NCI-H1048 (cell line): Measurements from ENCODE around the gene SPAG5.

Experiments used
- DNase-seq: peaks from one replicate; lab custom pipeline; 2025; lab: John Stamatoyannopoulos, UW

Gene SPAG5

DNA sequence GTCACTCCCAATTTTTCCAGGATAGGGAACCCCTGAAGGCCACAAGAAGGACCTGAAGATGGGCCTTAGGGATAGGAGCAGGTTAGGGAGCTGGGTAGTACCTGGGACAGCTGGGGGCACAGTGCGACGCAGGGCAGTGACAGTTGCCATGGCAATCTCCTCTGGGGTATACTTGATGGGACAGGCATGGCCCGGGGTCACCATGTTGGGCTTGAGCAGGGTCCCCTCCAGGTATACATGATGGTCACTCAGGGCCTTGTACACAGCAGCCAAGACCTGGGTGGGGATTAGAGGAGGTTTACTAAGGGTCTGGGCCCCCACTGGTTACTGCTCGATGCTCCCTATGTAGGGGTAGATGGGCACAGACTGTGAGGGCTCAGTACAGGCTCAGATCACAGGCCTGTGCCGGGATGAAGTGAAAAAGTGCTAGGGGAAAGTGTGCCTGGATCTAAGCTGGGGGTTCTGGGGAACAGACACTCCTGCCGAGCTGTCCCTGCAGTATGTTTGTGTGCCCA, 24.8 kb downstream of the SPAG5 start:
- DNase-seq = no peak

DNA sequence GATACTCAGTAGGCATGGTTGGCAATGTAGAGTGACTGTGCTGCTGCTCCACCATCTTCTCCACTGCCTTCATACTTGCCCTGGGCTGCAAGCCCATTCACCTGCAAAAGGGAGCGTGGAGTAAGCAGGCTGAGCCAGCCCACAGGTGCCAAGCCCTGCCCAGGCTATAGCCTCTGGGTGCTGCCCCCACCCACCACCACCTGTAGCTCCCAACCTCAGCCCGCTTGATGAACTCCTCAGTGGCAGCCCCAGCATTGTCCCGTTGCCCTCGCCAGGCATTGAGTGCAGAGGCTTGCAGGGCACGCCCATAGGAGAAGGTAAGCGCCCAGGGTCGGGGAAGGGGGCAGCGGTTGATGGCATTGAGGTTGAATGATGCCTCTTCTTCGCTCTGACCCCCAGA, 25.3 kb downstream of the SPAG5 start:
- DNase-seq = no peak

DNA sequence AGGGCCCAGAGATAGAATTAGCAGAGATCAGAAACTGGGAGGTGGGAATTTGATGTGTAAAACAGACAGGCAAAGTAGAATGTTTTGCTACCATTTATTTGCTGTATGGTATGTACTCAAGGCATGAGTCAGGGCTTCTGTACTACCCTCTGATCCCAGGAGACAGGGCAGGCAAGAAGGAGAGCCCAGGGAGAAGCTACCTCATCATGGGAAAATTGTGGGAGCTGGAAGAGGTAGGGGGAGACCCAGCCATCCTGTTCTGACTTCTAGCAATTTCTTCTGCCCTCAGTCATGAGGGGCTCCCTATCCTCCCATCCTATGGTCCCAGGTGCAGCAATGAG, 25.8 kb downstream of the SPAG5 start:
- DNase-seq = no peak

DNA sequence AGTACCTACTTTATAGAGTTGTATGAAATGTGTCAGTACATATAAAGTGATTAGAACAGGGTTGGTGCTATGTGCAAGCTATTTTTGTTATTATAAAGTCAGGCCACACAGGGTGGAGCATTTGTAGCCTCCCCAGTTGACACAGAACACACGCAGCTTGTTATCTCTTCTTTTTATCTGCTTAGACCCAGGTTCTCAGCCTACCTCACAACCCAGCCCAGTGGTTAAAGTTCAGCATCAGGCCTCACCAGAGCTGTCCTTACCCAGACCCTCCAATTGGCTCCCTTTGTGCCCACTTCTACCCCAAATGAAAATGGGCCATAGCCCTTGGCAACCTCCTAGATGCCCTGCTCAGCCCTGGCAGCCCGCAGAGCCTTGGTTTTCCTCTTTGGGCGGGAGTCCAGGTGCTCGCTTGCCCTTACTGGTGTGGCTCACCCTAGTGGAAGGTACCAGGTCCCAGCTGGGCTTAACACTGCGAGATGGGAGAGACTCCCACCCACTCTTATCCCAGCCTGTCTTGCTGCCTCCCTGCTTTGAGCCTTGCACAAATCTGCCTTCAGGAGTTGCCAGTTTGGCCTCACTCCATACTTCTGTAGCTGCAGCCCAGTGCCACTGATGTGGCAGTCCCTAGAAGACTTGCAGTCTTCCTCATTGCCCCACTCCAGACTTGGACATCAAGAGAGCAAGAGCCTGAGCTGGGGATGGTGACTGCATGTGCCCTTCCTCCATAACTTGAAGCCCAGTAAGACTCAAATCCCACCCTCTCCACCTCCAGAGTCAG, 26.4 kb downstream of the SPAG5 start:
- DNase-seq = no peak

DNA sequence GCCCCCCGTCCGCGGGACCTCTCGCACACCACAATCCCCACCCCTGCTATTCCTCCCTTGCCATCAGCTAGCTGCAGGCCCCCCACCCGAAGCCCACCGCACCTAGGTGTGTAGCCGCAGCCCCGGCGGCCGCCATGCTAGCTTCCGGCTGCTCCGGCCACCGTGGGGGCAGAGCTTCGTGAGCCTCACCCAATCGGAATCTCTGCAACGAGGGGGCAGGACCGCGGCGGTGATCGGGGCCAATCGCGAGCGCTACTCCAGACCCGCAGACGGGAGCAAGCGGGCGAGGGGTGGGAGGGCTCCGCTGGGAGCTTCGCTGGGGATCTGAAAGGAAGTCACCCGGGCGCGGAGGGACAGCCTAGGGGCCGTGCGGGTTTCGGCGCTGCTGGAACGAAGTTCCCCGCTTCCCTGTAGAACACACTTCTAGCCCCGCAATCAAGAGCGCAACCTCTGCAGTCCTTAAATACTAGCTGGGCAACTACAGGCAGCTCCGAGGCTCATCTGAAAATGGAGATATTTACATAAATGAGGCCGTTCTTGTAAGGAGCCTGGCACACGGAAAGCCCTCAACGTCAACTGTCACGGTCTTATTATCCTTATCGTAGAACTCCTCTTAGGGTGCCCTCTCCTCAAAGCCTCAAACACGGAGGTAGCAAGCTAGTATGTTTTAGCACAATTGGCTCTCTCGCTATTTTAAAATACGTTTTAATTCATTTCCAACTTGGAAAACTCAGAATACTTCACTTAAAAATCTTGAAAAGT, 27.3 kb downstream of the SPAG5 start, which contains the start of gene PIGS:
TSS of gene PIGS (minus strand) at position 164 of the 762 bp plus-strand sequence. CDS start at position 136, 28 bp downstream.
- DNase-seq = peak; percentile 88

DNA sequence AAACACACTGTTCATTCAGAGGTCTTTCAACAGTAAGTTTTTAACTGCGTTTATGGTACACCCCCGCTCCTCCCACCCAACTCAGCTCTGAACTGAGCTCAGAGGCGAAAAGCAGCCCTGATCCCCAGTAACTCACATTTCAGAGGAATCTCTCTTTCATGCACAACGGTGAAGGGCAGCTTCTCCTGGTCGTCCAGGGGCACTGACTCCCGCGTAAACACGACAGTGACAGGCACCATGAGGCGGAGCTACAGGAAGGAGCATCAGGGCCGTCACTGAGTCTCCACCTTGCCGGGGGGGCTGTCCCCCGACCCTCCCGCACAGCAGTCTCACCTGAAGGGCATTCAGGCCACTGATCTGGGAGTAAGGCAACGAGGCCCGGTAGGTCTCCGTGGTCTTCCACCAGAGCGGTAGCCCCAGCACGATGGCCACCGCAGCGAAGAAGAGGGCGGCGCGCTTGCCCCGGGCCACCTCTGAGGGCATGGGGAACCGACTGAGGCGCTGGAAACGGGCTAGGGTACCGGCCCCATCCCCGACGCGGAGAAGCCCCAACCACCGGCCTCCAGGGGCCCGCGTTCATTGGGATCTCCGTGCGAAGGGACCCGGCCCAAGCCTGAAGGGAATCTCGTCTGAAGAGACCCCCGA, 28.0 kb downstream of the SPAG5 start:
- peak; percentile 29 for DNase-seq

DNA sequence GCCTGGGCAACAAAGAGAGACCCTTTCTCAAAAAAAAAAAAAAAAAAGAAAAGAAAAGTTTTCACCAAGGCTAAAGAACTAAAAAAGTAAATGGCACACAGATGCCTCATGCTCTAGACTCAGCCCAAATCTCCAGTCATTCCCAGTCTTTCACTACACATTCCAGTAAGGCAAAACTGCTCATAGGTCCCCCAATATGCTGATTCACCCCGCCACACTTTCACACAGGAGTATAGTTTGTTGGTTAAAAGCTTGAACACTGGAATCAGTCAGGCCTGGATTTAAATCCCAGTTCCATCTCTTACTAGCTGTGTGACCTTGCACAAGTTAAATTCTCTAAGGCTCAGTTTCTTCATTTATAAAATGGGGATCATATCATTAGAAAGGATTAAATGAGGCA, 29.4 kb downstream of the SPAG5 start:
- DNase-seq = no peak

DNA sequence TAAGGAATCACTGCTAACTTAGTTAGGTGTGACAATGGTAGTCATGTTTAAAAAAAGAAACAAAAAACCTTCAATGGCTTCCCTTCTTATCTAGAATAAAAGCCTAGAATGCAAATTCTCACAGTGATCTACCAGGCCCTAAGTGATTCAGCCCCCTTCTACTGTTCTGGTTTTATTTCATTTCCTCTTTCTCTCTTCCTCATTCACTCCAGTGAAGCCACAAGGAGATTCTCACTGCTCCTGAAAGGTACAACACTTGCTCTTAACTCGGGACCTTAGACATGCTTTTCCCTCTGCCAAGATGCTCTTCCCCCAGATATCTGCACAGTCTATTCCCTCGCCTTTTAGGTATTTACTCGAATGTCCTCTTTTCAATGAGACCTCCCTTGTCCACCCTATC, 31.2 kb downstream of the SPAG5 start:
- no peak for DNase-seq

DNA sequence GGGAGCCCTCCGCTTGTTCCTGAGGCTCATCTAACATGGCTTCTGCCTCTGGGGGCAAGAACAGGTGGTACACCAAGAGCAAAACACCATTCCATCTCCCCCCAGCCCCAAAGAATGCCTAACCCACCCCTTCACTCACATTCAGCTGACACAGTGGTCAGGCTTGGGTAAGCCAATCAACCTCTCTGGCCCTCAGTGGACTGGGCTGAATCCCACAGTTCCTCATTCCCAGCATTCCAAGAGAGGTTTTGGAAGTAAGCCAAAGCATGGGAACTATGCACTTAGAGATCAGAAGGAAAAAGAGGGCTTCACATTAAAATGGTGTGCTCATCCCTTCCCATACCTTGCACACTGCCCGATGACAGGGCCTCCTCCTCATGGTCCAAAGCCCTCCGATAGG, 35.4 kb downstream of the SPAG5 start:
- DNase-seq = no peak

DNA sequence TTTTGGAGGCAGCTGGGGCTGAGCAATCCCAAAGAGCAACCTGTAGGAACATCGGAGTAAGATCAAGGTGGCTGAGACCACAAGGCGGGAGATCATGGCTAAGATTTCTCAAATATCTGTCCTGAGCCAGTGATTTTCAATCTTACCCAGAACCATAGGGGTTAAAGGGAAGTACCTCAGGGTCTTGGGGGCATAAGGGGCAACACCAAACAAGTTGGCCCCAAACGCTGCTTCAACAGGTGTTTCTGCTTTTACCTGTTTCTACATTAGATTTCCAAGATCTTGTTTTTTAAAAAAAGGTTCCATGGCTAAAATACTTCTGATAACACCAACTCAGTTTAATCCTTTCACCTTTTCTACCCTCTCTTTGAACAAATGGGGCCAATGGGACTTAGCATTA, 43.8 kb downstream of the SPAG5 start:
- no peak for DNase-seq

DNA sequence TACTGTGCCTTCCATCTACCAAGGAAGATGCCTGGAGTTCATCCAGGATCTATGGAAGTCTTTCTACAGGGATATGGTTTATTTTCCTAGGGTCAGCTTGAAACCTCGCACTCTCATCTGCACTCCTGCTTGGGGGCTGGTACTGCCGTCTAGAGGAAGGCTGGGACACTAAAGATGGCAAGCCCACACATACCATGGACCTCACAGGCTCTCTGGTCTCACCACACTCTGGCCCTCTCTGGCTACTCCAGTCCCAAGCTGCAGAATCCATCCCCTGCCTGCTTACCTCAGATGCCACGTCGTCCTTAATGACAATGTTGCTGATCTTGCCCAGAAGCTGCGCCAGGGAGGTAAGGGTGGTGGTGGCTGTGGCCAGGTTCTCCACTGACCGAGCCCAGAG, 44.3 kb downstream of the SPAG5 start:
- DNase-seq = no peak

DNA sequence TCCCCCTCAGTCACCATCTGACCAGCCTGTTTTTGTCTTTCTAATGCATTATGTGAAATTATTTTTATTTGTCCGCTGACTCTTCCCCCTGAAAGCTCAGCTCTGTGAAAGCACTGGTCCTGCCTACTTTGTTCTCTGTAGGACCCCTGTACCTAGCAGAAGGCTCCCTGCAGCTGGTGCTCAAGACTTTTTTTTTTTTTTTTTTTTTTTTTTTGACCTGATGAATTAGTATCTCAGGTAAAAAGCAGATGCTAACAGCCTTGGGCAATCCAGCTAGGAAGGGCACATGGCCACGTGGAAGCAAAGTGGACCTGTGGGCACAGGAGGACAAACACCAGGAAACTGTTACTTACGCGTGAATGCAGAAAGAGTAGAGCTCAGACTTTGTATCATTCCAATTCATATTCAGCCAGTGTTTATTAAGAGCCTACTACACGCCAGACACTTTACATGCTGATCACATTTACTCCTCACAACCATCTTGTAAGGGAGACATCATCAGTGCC, 45.8 kb downstream of the SPAG5 start:
- DNase-seq = no peak

DNA sequence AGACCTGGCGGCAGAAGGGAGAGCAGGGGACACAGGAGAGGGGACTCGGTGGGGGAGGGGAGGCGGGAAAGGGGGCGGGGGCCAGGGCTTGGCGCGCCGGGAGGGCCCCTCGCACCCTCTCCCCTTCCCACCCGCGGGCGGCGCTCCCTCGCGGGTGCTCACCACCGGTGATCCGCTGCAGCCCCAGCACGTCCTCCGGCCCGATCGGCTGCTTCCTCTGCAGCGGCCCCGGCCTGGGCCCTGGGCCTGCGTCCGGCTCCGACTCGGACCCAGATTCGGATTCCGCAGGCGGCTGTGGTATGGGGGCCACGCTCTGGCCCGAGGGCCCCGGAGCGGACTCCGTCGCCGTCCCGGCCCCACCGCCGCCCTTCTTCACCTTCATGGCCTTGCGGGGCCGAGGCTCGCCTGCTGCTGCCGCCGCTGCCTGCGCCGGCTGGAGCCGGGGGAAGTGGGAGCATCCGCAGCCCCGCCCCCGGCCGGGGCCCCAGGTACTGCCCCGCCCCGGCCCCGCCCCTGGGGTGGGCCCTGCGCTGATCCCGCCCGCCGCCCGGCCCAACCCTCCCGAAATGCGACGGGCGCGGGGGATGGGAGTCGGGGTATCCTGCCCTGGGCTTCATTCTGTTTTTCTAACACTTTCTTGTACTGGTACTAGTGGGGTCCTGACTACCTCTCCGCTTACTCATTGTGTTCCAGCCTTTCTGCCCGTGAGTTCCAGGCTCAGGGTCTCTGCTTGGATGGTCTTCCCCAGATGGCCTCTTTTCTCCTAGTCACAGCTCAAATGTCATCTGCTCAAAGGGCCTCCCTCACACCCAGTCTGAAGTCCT, 46.4 kb downstream of the SPAG5 start, which contains the start of gene UNC119:
TSS of gene UNC119 (minus strand) at position 449 of the 824 bp plus-strand sequence. CDS start at position 382, 67 bp downstream.
- DNase-seq = peak; percentile 49

DNA sequence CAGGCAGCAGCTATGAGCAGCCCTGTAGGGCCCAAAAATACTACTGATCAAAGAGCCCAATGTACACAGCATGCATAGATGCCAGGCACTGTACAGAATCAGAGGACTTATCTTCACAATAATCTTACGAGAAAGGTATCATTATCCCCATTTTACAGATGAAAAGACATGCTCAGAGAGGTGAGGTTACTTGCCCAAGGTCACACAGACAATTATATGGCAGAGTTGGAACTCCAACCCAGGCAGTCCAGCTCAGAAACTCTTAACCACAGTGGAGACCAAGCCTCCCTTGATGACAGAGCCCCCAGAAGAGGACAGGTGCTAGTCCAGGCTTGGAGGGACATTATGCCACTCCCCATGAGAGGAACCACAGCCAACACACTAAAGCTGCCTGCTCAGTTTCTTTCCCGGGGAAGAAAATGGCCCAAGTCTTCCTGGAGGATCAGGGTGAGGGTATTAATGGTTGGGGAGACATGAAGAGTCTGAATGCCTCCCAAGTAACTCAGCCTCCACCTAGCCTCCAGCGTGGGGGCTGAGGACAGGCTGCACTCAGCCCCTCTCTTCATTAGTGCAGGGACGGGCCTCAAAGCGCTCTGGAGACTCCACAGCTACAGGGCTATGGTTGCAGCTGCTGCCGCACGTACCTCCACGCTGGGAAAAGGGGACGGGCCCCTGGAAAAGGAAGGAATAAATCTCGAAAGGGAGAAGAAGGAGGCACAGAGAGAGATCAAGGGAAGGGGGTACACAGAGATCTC, 47.2 kb downstream of the SPAG5 start:
- no peak for DNase-seq

DNA sequence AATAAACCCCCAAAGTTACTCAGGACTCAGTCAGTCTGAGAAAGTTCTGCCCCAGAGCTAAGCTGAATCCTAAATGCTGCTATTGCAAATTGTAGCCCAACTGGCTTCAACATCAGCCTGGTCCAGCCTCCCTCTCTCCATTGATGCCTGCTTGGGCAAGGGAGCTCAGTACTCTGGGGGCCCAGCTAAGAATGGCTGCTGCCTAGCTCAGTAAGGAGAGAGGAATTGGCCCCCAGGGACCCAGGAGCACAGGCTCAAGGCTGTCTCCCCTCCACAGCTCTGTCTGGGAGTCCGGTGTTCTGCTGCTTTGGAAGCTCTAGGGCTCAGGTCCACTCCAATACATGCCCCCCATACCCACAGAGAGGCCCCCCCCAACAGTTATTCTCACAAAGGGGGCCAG, 48.0 kb downstream of the SPAG5 start:
- DNase-seq = no peak

DNA sequence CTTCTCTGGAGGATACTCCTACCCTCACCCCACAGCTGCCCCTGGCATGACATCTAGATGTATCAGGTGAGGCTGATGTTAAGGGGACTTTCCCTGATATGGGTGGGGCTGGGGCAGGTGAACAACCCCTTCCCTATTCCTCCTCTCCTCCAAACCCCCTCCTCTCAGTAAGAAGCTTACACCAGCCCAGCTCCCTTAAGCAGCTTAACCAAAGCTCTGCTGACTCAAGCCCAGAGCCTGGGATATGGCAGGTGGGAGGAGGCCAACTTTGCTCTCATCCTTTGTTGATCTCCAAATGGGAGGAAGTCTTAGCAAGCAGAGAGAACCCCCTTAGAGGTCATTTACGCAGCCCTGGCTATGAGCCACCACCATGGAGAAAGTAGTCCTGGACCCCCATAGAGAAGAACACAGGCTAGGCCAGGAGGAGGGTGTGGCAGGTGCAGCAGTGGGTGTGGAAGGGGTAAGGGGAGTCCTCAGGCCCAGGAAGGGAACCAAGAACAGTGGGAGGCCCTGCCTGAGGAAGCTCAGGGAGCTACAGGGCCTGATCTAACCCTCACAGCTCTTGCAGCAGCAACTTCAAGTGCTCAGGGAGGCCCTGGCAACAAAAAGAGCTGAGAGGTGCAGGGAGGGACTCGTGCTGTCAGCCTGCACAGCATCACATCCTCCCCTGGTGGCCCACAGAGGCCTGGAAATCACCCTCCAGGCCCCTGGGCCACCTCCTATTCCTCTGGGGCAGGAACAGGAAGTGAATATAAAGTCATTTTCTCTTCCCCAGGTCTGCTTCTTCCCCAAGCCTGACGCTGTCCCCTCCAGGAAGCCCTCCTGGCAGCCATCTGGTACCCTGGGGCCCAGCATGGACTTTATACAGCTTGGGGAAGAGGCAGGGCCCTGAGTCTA, 49.3 kb downstream of the SPAG5 start:
- no peak for DNase-seq

DNA sequence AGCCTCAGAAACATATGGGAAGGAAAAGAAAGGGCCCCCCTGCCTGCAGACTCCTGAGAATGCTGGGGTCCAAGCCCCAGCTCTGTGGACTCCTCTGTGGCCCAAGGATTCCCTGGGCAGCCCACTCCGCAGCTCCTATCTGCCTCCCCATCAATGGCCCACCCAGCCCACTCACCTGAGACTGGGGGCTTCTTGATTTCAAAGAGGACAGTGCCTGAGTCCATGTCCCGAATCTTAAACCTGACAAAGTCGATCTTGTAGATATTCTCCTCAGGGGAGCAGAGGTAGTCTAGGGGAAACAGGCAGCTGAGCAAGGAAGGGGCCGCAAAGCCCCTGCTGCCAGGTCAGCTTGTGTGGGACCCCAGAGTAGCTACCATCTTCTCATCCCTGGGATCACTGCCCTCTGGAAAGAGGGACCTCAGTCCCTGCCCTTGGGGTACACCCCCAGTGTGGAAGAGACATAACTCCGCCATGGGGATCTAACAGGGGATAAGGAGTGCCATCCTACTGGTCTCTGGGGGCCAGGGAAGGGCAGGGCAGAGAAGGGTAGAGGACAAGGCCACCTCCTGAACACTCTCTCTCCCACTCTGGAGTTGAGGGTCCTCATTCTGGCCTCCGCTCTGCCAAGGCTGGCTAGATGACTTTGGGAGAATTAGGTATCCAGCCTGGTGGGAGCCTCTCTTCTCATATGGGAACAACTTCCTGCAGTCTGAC, 50.3 kb downstream of the SPAG5 start:
- DNase-seq = no peak

DNA sequence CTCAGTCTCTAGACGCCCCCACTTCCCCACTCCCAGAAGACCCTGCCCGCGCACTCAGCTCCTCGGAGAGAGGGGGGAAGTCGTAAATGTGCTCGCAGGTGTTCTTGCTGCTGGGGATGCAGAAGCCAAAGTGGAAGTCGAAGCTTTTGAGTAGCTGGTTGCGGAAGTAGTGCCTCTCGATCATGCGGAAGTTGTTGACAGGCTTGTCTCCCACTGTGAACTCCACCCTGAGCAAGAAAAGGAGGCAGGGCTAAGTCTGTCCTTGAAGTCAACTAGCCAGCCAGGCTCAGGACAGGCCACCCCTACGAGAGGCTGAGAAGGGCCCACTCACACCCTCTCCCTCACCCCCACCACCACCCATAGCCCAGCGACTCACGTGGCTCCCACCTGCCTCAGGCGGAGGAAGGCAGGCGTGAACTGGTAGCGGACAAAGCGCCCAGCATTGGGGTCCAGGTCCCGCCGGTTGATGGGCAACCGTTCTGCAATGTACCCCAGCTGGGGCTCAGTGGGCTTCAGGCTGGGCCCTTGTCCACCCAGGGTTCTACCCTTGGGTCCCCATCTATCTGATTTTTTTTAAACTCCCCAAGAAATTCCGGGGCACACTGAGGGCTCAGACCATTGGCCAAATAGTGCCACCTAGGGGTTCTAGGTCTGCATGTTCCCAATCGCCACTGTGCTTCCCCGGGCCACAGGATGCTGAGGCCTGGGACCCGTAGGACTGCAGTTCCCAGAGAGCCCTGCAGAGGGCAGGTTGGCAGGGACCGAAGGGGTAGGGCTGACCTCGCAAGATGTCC, 51.0 kb downstream of the SPAG5 start:
- DNase-seq = no peak
